IMR-90 (cell line): Measurements from ENCODE around the gene SYCP2. TPM values are rescaled to one million over a fixed set of nuclear protein-coding genes. Genes with fewer than 3 reads are reported as not detected.

Source experiments
- ATAC-seq: fragments of 200-7000 bp; cut with Tn5 transposase; 2 replicates; pipeline ENCODE4 v1.9.1; 2020; ENCODE audit warnings: low read depth, mild to moderate bottlenecking, moderate library complexity
- BruUV-seq: library from RNA; stranded (reverse); fragments of 400-500 nt; replicated peaks from 2 replicates; lab custom pipeline; 2021; lab: Mats Ljungman, UMichigan
- CTCF ChIA-PET: fragments of 300-600 bp; formaldehyde crosslinking; extraction: SDS; loops from one replicate; lab custom pipeline; 2021; ENCODE audit warnings: antibody characterized with exemption; lab: Yijun Ruan, JAX
- POLR2A ChIA-PET: fragments of 300-600 bp; sonication (Branson Sonifier 250); formaldehyde crosslinking; loops from one replicate; lab custom pipeline; 2022; ENCODE audit warnings: antibody characterized with exemption; ENCODE audit not compliant: unreplicated experiment; lab: Charles Lee
- DNase-seq: peaks from one replicate; pipeline ENCODE4 v3.0.0; 2013
- H2AFZ ChIP-seq: replicated peaks from 2 replicates; pipeline ENCODE3; 2013; ENCODE audit warnings: low read length, mild to moderate bottlenecking; ENCODE audit not compliant: poor library complexity
- H2AK5ac ChIP-seq: 2 replicates; pipeline ENCODE4 v1.6.1; 2013; ENCODE audit warnings: low read depth, low read length, inconsistent platforms
- H2AK9ac ChIP-seq: replicated peaks from 2 replicates; pipeline ENCODE3; 2013; ENCODE audit warnings: mild to moderate bottlenecking, low read depth, low read length, moderate library complexity; ENCODE audit not compliant: poor library complexity
- H2BK120ac ChIP-seq: 2 replicates; pipeline ENCODE4 v1.6.1; 2013; ENCODE audit warnings: low read depth, low read length, inconsistent platforms
- H2BK15ac ChIP-seq: 3 replicates; pipeline ENCODE4 v1.6.1; 2013; ENCODE audit warnings: low read depth, low read length, inconsistent platforms
- H2BK20ac ChIP-seq: 2 replicates; pipeline ENCODE4 v1.6.1; 2013; ENCODE audit warnings: low read depth, mild to moderate bottlenecking, inconsistent platforms, low read length, moderate library complexity
- H2BK5ac ChIP-seq: 2 replicates; pipeline ENCODE4 v1.6.1; 2013; ENCODE audit warnings: mild to moderate bottlenecking, low read depth, low read length, inconsistent platforms; ENCODE audit not compliant: poor library complexity, severe bottlenecking
- H3K14ac ChIP-seq: replicated peaks from 2 replicates; pipeline ENCODE4 v1.6.1; 2013; ENCODE audit warnings: low read depth, low read length, inconsistent platforms
- H3K18ac ChIP-seq: 2 replicates; pipeline ENCODE4 v1.6.1; 2013; ENCODE audit warnings: low read depth, low read length, control low read depth
- H3K23ac ChIP-seq: 2 replicates; pipeline ENCODE4 v1.6.1; 2013; ENCODE audit warnings: low read depth, low read length, inconsistent platforms
- H3K27ac ChIP-seq: 2 replicates; pipeline ENCODE4 v1.5.1; 2013; ENCODE audit warnings: mild to moderate bottlenecking, control low read depth, low read length; ENCODE audit not compliant: insufficient read depth
- H3K27me3 ChIP-seq: 2 replicates; pipeline ENCODE4 v1.6.1; 2013; ENCODE audit warnings: low read length; ENCODE audit not compliant: control insufficient read depth, insufficient read depth
- H3K36me3 ChIP-seq: 2 replicates; pipeline ENCODE4 v1.6.1; 2013; ENCODE audit warnings: low read length, mixed read lengths; ENCODE audit not compliant: control insufficient read depth, insufficient read depth
- H3K4ac ChIP-seq: 2 replicates; pipeline ENCODE4 v1.6.1; 2013; ENCODE audit warnings: low read depth, low read length, inconsistent platforms
- H3K4me1 ChIP-seq: 2 replicates; pipeline ENCODE4 v1.6.1; 2013; ENCODE audit warnings: low read length, mixed read lengths; ENCODE audit not compliant: control insufficient read depth, insufficient read depth
- H3K4me2 ChIP-seq: 2 replicates; pipeline ENCODE4 v1.6.1; 2013; ENCODE audit warnings: low read depth, mild to moderate bottlenecking, control low read depth, low read length, moderate library complexity
- H3K4me3 ChIP-seq: 2 replicates; pipeline ENCODE4 v1.5.1; 2013; ENCODE audit warnings: low read depth, mild to moderate bottlenecking, control low read depth, low read length, moderate library complexity; ENCODE audit not compliant: insufficient read depth
- H3K56ac ChIP-seq: 2 replicates; pipeline ENCODE4 v1.6.1; 2013; ENCODE audit warnings: low read length, inconsistent platforms; ENCODE audit not compliant: insufficient read depth; ENCODE audit errors: extremely low read depth
- H3K79me1 ChIP-seq, 2 experiments: 2 replicates each; pipeline ENCODE4 v1.6.1; 2013; ENCODE audit warnings: low read length in 2 of 2, inconsistent platforms in 1 of 2, low read depth in 1 of 2
- H3K9ac ChIP-seq: 2 replicates; pipeline ENCODE4 v1.6.1; 2013; ENCODE audit warnings: low read depth, low read length, control low read depth
- H3K9me1 ChIP-seq: 2 replicates; pipeline ENCODE4 v1.6.1; 2013; ENCODE audit warnings: low read length, inconsistent platforms; ENCODE audit not compliant: insufficient read depth
- H3K9me3 ChIP-seq: 2 replicates; pipeline ENCODE4 v1.6.1; 2013; ENCODE audit warnings: low read length; ENCODE audit not compliant: control insufficient read depth, insufficient read depth
- H4K20me1 ChIP-seq: 2 replicates; pipeline ENCODE4 v1.6.1; 2013; ENCODE audit warnings: low read length, inconsistent platforms; ENCODE audit not compliant: insufficient read depth
- H4K5ac ChIP-seq: 2 replicates; pipeline ENCODE4 v1.6.1; 2013; ENCODE audit warnings: mild to moderate bottlenecking, low read depth, low read length, control low read depth
- H4K8ac ChIP-seq, 2 experiments: 2 replicates each; pipeline ENCODE4 v1.6.1; 2013; ENCODE audit warnings: low read depth in 2 of 2, low read length in 2 of 2, control low read depth in 1 of 2, inconsistent platforms in 1 of 2
- H4K91ac ChIP-seq: 2 replicates; pipeline ENCODE4 v1.6.1; 2013; ENCODE audit warnings: low read depth, low read length, inconsistent platforms; ENCODE audit not compliant: insufficient read depth
- CHD1 ChIP-seq: IDR thresholded peaks from 2 replicates; pipeline ENCODE4 v1.6.1; 2012; ENCODE audit warnings: low read depth, low read length, improper control_type of control experiment
- FOS ChIP-seq: fragments of 150-350 bp; IDR thresholded peaks from 2 replicates; pipeline ENCODE4 v1.6.1; 2016; ENCODE audit warnings: low read depth, low read length
- MAFK ChIP-seq: IDR thresholded peaks from 2 replicates; pipeline ENCODE4 v1.6.1; 2012; ENCODE audit warnings: low read depth, low read length, improper control_type of control experiment
- RCOR1 ChIP-seq: IDR thresholded peaks from 2 replicates; pipeline ENCODE4 v1.6.1; 2012; ENCODE audit warnings: mild to moderate bottlenecking, low read length, improper control_type of control experiment; ENCODE audit not compliant: insufficient replicate concordance
- SMC3 ChIP-seq: fragments of 150-350 bp; IDR thresholded peaks from 2 replicates; pipeline ENCODE4 v1.6.1; 2016; ENCODE audit warnings: low read depth, mild to moderate bottlenecking, antibody characterized with exemption, low read length, moderate library complexity
- WGBS, 2 experiments: methylation state at CpG; one replicate each; pipeline versions ENCODE4 v1.1.5 to v1.1.7; 2013; ENCODE audit warnings: missing lambda C conversion rate in 2 of 2; ENCODE audit not compliant: insufficient read length in 1 of 2; ENCODE audit errors: extremely low coverage in 2 of 2; 5-methylcytosine and 5-hydroxymethylcytosine counted together
- dilution Hi-C: fragments of 300-500 bp; cut with HindIII; formaldehyde crosslinking; loops from one replicate; pipeline ENCODE4 v1.14.3; 2018; ENCODE audit warnings: low sequenced_read_pairs; ENCODE audit not compliant: unreplicated experiment
- in situ Hi-C: fragments of 300-500 bp; cut with MboI; formaldehyde crosslinking; loops from 3 replicates; pipeline ENCODE4 v1.14.3; 2019; ENCODE audit warnings: low sequenced_read_pairs, inconsistent platforms, mixed read lengths
- intact Hi-C: fragments of 100-400 bp; cut with micrococcal nuclease; formaldehyde crosslinking; loops from 2 replicates; pipeline ENCODE4 v1.10.0; 2022
- polyA plus RNA-seq, 3 experiments: library from polyadenylated mRNA; depleted of rRNA; stranded (reverse); fragments of >200 nt; gene quantifications; 2 replicates each; pipeline ENCODE4 v1.2.3, GENCODE V29; 2012; ENCODE audit warnings: low replicate concordance in 1 of 3
- total RNA-seq: library from RNA; depleted of rRNA; stranded (reverse); fragments of >200 nt; gene quantifications from 2 replicates; pipeline ENCODE4 v1.2.3, GENCODE V29; 2012
- TF ChIP-seq, protein P1 (sequence below): conservative IDR thresholded peaks from 2 replicates; pipeline ENCODE4 v1.5.1; 2012; ENCODE audit warnings: mild to moderate bottlenecking, low read depth, low read length, improper control_type of control experiment
- TF ChIP-seq, protein P2 (sequence below): fragments of 150-350 bp; IDR thresholded peaks from 2 replicates; pipeline ENCODE4 v1.6.1; 2016; ENCODE audit warnings: low read depth, mild to moderate bottlenecking, low read length, moderate library complexity, borderline replicate concordance

The SYCP2 gene
- total and polyA plus RNA-seq, 2 of the 4 experiments (the other 2 are of a cell fraction), result 0.18 to 0.31 TPM

DNA sequence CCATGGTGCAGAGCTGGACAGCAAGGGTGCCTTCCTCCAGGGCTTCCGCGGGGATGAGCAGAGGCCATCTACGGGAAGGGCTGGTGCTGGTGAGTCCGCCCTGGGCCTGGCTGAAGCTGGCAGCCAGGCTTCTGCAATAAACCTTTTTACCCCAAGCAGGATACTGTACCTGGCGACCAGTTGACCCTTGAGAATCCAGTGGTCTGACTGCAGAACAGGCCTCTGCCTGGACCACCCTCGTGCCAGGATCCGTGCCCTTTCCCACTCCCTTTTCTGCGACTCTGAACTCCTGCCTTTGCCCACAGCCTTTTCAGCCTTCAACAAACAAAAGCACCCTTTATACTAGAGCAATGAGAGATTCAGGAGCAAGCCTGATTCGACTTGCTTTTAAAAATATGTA lies 43.6 kb upstream of the SYCP2 start:
- Histone ChIP-seq H2BK15ac (no peak overlapping the region), H3K4me2 (no peak overlapping the region), H3K4me3 (no peak overlapping the region), H3K27me3 (no peaks in the 10 kb centered on the region; the same call in 1 of the 2 replicates), H4K20me1 (no peaks in the 10 kb centered on the region), H3K14ac (no peak overlapping the region), H3K56ac (no peak overlapping the region), H3K9me1 (no peaks in the 10 kb centered on the region), H2AK5ac (no peak overlapping the region), H4K8ac (no peak overlapping the region), H3K4ac (no peak overlapping the region), H3K79me1 (no peaks in the 10 kb centered on the region), H3K27ac (no peak overlapping the region), H3K4me1 (peaks cover 6% of the 10 kb centered on the region; the same call in 1 of the 2 replicates), H3K9me3 (no peaks in the 10 kb centered on the region), H3K9ac (no peak overlapping the region), H2BK20ac (no peak overlapping the region), H2AFZ (no peak overlapping the region), H3K23ac (no peak overlapping the region), H3K18ac (no peak overlapping the region; the same call in 1 of the 2 replicates), H4K5ac (no peak overlapping the region), H2BK5ac (no peak overlapping the region), H4K91ac (no peak overlapping the region), H3K36me3 (no peaks in the 10 kb centered on the region), H2BK120ac (no peak overlapping the region), H2AK9ac (no peak overlapping the region)
- TF ChIP-seq RCOR1 (no peak), CHD1 (no peak), MAFK (no peak), FOS (no peak), SMC3 (no peak)
- TF ChIP-seq, protein P1, sequence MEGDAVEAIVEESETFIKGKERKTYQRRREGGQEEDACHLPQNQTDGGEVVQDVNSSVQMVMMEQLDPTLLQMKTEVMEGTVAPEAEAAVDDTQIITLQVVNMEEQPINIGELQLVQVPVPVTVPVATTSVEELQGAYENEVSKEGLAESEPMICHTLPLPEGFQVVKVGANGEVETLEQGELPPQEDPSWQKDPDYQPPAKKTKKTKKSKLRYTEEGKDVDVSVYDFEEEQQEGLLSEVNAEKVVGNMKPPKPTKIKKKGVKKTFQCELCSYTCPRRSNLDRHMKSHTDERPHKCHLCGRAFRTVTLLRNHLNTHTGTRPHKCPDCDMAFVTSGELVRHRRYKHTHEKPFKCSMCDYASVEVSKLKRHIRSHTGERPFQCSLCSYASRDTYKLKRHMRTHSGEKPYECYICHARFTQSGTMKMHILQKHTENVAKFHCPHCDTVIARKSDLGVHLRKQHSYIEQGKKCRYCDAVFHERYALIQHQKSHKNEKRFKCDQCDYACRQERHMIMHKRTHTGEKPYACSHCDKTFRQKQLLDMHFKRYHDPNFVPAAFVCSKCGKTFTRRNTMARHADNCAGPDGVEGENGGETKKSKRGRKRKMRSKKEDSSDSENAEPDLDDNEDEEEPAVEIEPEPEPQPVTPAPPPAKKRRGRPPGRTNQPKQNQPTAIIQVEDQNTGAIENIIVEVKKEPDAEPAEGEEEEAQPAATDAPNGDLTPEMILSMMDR, result no peak
- TF ChIP-seq, protein P2, sequence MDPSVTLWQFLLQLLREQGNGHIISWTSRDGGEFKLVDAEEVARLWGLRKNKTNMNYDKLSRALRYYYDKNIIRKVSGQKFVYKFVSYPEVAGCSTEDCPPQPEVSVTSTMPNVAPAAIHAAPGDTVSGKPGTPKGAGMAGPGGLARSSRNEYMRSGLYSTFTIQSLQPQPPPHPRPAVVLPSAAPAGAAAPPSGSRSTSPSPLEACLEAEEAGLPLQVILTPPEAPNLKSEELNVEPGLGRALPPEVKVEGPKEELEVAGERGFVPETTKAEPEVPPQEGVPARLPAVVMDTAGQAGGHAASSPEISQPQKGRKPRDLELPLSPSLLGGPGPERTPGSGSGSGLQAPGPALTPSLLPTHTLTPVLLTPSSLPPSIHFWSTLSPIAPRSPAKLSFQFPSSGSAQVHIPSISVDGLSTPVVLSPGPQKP, result no peak
- no peak for DNase-seq
- BruUV-seq, result no TSS peak
- dilution Hi-C loops, result no loop called here
- CTCF ChIA-PET, result no interaction called here
- intact Hi-C loops, result no loop called here
- WGBS, 2 experiments, result no CpG with 5 or more reads among the region's 9 CpGs
- no peak; the same call in 1 of the 2 replicates for ATAC-seq
- in situ Hi-C loops, result no loop called here
- POLR2A ChIA-PET, result no interaction called here
